PC-3 (cell line): ENCODE measurements around the gene ATXN10. TPM values are rescaled to one million over a fixed set of nuclear protein-coding genes. Genes with fewer than 3 reads are reported as not detected.
A peak's percentile ranks its signal among the peaks of the same experiment; 100 is the strongest.

Experiments
- ATAC-seq: fragments of 200-7000 bp; cut with Tn5 transposase; 2 replicates; pipeline ENCODE4 v1.9.1; 2020; ENCODE audit warnings: mild to moderate bottlenecking, moderate library complexity
- BruUV-seq: library from RNA; stranded (reverse); fragments of 400-500 nt; replicated peaks from 2 replicates; lab custom pipeline; 2021; lab: Mats Ljungman, UMichigan
- CTCF ChIA-PET: fragments of 300-600 bp; sonication (Branson Sonifier 250); formaldehyde crosslinking; loops from one replicate; lab custom pipeline; 2022; ENCODE audit warnings: antibody characterized with exemption; lab: Charles Lee
- POLR2A ChIA-PET: fragments of 300-600 bp; sonication (Branson Sonifier 250); formaldehyde crosslinking; loops from one replicate; lab custom pipeline; 2022; ENCODE audit warnings: antibody characterized with exemption; ENCODE audit not compliant: unreplicated experiment; lab: Charles Lee
- DNase-seq: peaks from one replicate; pipeline ENCODE4 v3.0.0-alpha.2; 2015
- H2AFZ ChIP-seq: fragments of 300-600 bp; sonication (generic); 2 replicates; pipeline ENCODE4 v1.6.0; 2016; ENCODE audit warnings: antibody characterized with exemption, low read length
- H3F3A ChIP-seq: fragments of 300-600 bp; sonication (generic); one replicate; pipeline ENCODE4 v1.6.0; 2017; ENCODE audit warnings: antibody characterized with exemption, low read length, control low read depth, mild to moderate bottlenecking; ENCODE audit not compliant: unreplicated experiment
- H3K27ac ChIP-seq: fragments of 300-600 bp; sonication (generic); 2 replicates; pipeline ENCODE4 v1.5.1; 2016; ENCODE audit warnings: mild to moderate bottlenecking, low read length
- H3K27me3 ChIP-seq: fragments of 300-600 bp; sonication (generic); 2 replicates; pipeline ENCODE4 v1.6.1; 2016; ENCODE audit warnings: low read length, mixed read lengths
- H3K36me3 ChIP-seq: fragments of 300-600 bp; sonication (generic); 2 replicates; pipeline ENCODE4 v1.6.1; 2016; ENCODE audit warnings: low read depth, mixed run types, low read length, mixed read lengths
- H3K4me1 ChIP-seq: fragments of 300-600 bp; sonication (generic); 2 replicates; pipeline ENCODE4 v1.5.1; 2016; ENCODE audit warnings: low read length; ENCODE audit not compliant: insufficient read depth
- H3K4me2 ChIP-seq: fragments of 300-600 bp; sonication (generic); 2 replicates; pipeline ENCODE4 v1.6.0; 2016; ENCODE audit warnings: low read length
- H3K4me3 ChIP-seq: fragments of 300-600 bp; sonication (generic); 2 replicates; pipeline ENCODE4 v1.5.1; 2016; ENCODE audit warnings: mild to moderate bottlenecking, low read length, mixed read lengths
- H3K79me2 ChIP-seq: fragments of 300-600 bp; sonication (generic); 2 replicates; pipeline ENCODE4 v1.6.1; 2017; ENCODE audit warnings: low read length, mixed read lengths
- H3K9ac ChIP-seq: fragments of 300-600 bp; sonication (generic); 2 replicates; pipeline ENCODE4 v1.6.0; 2016; ENCODE audit warnings: mild to moderate bottlenecking, low read length
- H3K9me2 ChIP-seq: fragments of 300-600 bp; sonication (generic); replicated peaks from 2 replicates; pipeline ENCODE4 v1.6.1; 2016; ENCODE audit warnings: mixed run types, low read length, mixed read lengths
- H3K9me3 ChIP-seq: fragments of 300-600 bp; sonication (generic); 2 replicates; pipeline ENCODE4 v1.6.1; 2016; ENCODE audit warnings: low read length, mixed read lengths
- H4K20me1 ChIP-seq: fragments of 300-600 bp; sonication (generic); 2 replicates; pipeline ENCODE4 v1.6.1; 2016; ENCODE audit warnings: low read length, mixed read lengths
- EZH2 ChIP-seq: fragments of 300-600 bp; sonication (generic); IDR thresholded peaks from one replicate; pipeline ENCODE4 v1.6.1; 2017; ENCODE audit warnings: antibody characterized with exemption, mild to moderate bottlenecking, low read length; ENCODE audit not compliant: unreplicated experiment
- EZH2phosphoT487 ChIP-seq: fragments of 300-600 bp; sonication (generic); IDR thresholded peaks from 2 replicates; pipeline ENCODE4 v1.6.1; 2018; ENCODE audit warnings: mild to moderate bottlenecking, antibody characterized with exemption, low read length, borderline replicate concordance
- intact Hi-C: fragments of 100-400 bp; cut with micrococcal nuclease; formaldehyde crosslinking; loops from 2 replicates; pipeline ENCODE4 v1.9.0; 2023
- total RNA-seq: library from RNA; depleted of rRNA; stranded (reverse); fragments of >200 nt; gene quantifications from 2 replicates; pipeline ENCODE4 v1.2.3, GENCODE V29; 2014
- TF ChIP-seq, protein P1 (sequence below): fragments of 300-600 bp; sonication (generic); conservative IDR thresholded peaks from 2 replicates; pipeline ENCODE4 v1.5.1; 2017; ENCODE audit warnings: antibody characterized with exemption, low read depth, mild to moderate bottlenecking, low read length

Gene ATXN10
- total RNA-seq, 1 experiment from 2014 or later = 40.6 TPM

DNA sequence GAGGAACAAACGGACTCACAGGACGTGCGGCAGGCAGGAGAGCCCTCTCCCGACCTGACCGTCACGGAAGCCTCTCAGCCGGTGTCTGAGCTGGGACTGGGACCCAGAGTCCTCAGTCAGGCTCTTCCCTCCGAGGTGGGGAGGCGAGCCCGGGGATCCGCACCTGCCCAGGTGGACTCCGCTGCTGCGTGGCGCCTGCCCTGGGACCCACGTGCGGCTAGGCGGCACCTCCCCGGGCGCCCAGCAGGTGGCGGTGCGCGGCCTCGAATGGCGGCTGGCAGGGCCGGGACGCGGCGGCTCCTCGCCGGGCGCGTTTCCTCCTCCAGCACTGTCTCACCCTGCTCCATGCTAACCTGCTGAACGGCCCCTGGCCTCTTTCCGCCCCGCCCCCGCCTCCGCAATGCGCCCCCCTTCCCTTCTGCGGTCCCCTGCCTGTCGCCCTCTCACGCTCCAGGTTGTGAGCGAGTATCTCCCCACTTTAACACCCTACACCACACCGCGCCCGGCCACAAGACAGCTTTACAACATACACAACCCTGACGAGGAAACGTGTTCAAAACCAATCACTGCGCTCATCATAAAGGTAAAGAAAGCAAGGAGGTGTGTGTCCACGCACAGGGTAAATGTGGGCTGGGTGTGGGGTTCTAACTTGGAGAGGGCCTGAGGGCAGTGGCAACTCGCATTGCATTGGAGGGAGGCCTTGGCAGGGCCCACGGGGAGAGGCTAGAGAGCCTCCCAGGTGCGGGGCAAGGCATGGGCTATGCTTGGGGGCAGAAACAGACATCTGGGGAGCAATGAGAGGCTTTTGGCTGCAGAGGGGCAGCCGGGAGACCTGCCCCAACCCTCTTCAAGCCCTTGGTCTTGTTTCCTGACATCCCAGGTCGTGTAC is 25.9 kb upstream of the ATXN10 start:
- no peaks in the 10 kb centered on the region for H3K79me2 ChIP-seq
- DNase-seq (peak; percentile 73), ATAC-seq (peak; percentile 97)
- no peaks in the 10 kb centered on the region for H3K36me3 ChIP-seq
- ChIA-PET CTCF (no interaction called here), POLR2A (no interaction called here)
- no peaks in the 10 kb centered on the region for H4K20me1 ChIP-seq
- H3K9ac ChIP-seq = peak overlapping the region; percentile 76
- H3K27ac ChIP-seq = peak overlapping the region; percentile 44
- H3K4me2 ChIP-seq = peak overlapping the region; percentile 80
- H3K9me3 ChIP-seq = no peaks in the 10 kb centered on the region
- H3F3A ChIP-seq = no peaks in the 10 kb centered on the region
- TF ChIP-seq EZH2phosphoT487 = no peak
- TF ChIP-seq EZH2 = no peak
- TF ChIP-seq, protein P1, sequence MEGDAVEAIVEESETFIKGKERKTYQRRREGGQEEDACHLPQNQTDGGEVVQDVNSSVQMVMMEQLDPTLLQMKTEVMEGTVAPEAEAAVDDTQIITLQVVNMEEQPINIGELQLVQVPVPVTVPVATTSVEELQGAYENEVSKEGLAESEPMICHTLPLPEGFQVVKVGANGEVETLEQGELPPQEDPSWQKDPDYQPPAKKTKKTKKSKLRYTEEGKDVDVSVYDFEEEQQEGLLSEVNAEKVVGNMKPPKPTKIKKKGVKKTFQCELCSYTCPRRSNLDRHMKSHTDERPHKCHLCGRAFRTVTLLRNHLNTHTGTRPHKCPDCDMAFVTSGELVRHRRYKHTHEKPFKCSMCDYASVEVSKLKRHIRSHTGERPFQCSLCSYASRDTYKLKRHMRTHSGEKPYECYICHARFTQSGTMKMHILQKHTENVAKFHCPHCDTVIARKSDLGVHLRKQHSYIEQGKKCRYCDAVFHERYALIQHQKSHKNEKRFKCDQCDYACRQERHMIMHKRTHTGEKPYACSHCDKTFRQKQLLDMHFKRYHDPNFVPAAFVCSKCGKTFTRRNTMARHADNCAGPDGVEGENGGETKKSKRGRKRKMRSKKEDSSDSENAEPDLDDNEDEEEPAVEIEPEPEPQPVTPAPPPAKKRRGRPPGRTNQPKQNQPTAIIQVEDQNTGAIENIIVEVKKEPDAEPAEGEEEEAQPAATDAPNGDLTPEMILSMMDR = peak; percentile 76
- no TSS peak for BruUV-seq
- intact Hi-C loops = loop anchor here (1.0 to 5.0 kb wide), 2 partner anchors 62 to 186 kb away; no protein-coding TSS in a partner anchor
- peak overlapping the region; percentile 55 for H3K4me3 ChIP-seq
- H3K27me3 ChIP-seq = no peaks in the 10 kb centered on the region
- H3K4me1 ChIP-seq = peaks cover 10% of the 10 kb centered on the region
- H3K9me2 ChIP-seq = no peaks in the 10 kb centered on the region
- peak overlapping the region; percentile 72 for H2AFZ ChIP-seq

DNA sequence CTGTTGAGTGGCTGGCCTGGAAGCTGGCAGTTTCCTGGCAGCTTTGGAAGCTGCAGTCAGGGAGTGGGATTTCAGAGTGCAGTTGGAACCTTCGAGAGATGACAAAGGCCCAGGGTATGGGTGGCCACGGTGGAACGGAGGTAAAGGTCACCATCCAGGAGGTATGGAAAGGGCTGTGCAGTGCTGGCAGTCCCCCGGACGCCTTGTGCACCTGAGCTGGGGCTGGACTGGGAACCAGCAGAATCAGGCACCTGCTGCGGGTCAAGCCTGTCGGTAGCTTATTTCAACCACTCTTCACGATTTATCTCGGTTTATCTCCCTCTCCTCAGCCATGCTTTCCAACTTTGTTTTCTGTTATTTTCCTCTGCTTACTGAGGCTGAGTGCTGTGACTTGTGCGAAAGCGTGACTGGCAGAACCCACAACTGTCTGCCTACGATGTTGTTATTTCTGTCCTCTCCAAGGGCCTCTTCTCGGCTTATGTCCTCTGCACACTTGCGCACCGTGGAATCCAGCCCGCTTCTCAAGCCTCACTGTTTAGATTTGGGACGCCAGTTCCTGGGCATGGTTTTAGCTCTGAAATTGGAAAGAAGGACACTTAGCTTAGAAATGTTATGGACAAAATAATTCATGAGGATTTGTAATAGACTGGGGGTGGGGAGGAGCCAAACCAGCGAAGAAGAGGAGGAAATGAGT is 24.0 kb upstream of the ATXN10 start:
- Histone ChIP-seq H3K27me3 (no peaks in the 10 kb centered on the region), H3K9me3 (no peaks in the 10 kb centered on the region), H4K20me1 (no peaks in the 10 kb centered on the region), H3K4me3 (no peak overlapping the region), H3K79me2 (no peaks in the 10 kb centered on the region), H3K9me2 (no peaks in the 10 kb centered on the region), H3K4me1 (peaks cover 10% of the 10 kb centered on the region), H3K4me2 (no peak overlapping the region), H3K27ac (no peak overlapping the region), H3K36me3 (no peaks in the 10 kb centered on the region), H3F3A (no peaks in the 10 kb centered on the region), H3K9ac (no peak overlapping the region), H2AFZ (no peak overlapping the region)
- intact Hi-C loops = loop anchor here (5.0 kb wide), 1 partner anchor 60 kb away; no protein-coding TSS in a partner anchor
- ChIA-PET POLR2A (no interaction called here), CTCF (no interaction called here)
- no peak for ATAC-seq
- no peak for DNase-seq
- TF ChIP-seq EZH2phosphoT487 (no peak), EZH2 (no peak)
- TF ChIP-seq, protein P1 = no peak
- BruUV-seq = no TSS peak
